Thymus (tissue), 11 donors: Measurements from ENCODE around the gene KRCC1. TPM values are rescaled to one million over a fixed set of nuclear protein-coding genes. Genes with fewer than 3 reads are reported as not detected.
A peak's percentile ranks its signal among the peaks of the same experiment; 100 is the strongest.

Experiments used
- DNase-seq, 9 donors: peaks; one replicate each; pipeline ENCODE4 v3.0.0-alpha.2; 2013; ENCODE audit warnings: low spot score in 9 of 9, low read depth in 6 of 9, missing footprints in 1 of 9
- H3K27ac ChIP-seq, 2 donors: one replicate each; pipeline ENCODE4 v1.5.1; 2013; ENCODE audit warnings: control low read depth in 1 of 2, low read depth in 1 of 2, low read length in 1 of 2, mild to moderate bottlenecking in 1 of 2, moderate library complexity in 1 of 2
- H3K27me3 ChIP-seq, 2 donors: one replicate each; pipeline ENCODE4 v1.5.1; 2013; ENCODE audit warnings: low read length in 1 of 2; ENCODE audit not compliant: control insufficient read depth in 2 of 2, insufficient read depth in 1 of 2
- H3K36me3 ChIP-seq, 2 donors: one replicate each; pipeline ENCODE4 v1.5.1; 2013; ENCODE audit warnings: low read length in 1 of 2, mild to moderate bottlenecking in 1 of 2, moderate library complexity in 1 of 2; ENCODE audit not compliant: control insufficient read depth in 2 of 2, insufficient read depth in 2 of 2
- H3K4me1 ChIP-seq, 2 donors: one replicate each; pipeline ENCODE4 v1.5.1; 2013; ENCODE audit warnings: low read length in 2 of 2; ENCODE audit not compliant: control insufficient read depth in 2 of 2, insufficient read depth in 2 of 2
- H3K4me3 ChIP-seq, 2 donors: one replicate each; pipeline ENCODE4 v1.5.1; 2013; ENCODE audit warnings: low read length in 2 of 2, control low read depth in 1 of 2, mild to moderate bottlenecking in 1 of 2
- H3K9me3 ChIP-seq, 2 donors: one replicate each; pipeline ENCODE4 v1.5.1; 2013; ENCODE audit warnings: low read length in 1 of 2, mild to moderate bottlenecking in 1 of 2; ENCODE audit not compliant: control insufficient read depth in 2 of 2, insufficient read depth in 1 of 2
- WGBS: extraction: QIAGEN DNeasy Blood & Tissue Kit; methylation state at CpG from one replicate; pipeline ENCODE4 v1.1.7; 2013; 5-methylcytosine and 5-hydroxymethylcytosine counted together
- polyA plus RNA-seq: library from polyadenylated mRNA; stranded (reverse); fragments of 200-250 nt; gene quantifications from one replicate; pipeline ENCODE4 v1.2.3, GENCODE V29; 2013
- total RNA-seq: library from RNA; stranded (reverse); fragments of 120-200 nt; gene quantifications from one replicate; pipeline ENCODE4 v1.2.4, GENCODE V29; 2013
- donor health status: healthy.

Gene KRCC1
- total and polyA plus RNA-seq, 2 donors: 42.3 to 57.2 TPM

DNA sequence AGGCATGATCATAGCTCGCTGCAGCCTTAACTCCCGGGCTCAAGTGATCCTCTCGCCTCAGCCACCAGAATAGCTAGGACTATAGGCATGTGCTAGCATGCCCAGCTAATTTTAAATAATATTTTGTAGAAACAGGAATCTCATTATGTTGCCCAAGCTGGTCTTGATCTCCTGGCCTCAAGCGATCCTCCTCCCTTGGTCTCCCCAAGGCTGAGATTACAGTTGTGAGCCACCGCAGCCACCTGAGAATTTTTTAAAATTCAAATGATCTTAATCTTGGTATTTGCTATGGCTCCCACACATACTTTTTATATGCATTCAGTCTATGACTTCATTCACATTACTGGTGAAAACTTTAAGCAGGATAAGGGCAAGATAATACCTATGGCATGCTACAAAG, 13.1 kb downstream of the KRCC1 start:
- 98% methylated on average over 5 of the region's 5 CpGs for whole genome bisulfite sequencing
- no peaks in the 10 kb centered on the region for H3K9me3 ChIP-seq
- H3K4me3 ChIP-seq: no peak overlapping the region
- H3K27ac ChIP-seq: no peak overlapping the region
- H3K36me3 ChIP-seq: no peaks in the 10 kb centered on the region
- H3K4me1 ChIP-seq: no peaks in the 10 kb centered on the region
- no peak for DNase-seq
- no peaks in the 10 kb centered on the region for H3K27me3 ChIP-seq

DNA sequence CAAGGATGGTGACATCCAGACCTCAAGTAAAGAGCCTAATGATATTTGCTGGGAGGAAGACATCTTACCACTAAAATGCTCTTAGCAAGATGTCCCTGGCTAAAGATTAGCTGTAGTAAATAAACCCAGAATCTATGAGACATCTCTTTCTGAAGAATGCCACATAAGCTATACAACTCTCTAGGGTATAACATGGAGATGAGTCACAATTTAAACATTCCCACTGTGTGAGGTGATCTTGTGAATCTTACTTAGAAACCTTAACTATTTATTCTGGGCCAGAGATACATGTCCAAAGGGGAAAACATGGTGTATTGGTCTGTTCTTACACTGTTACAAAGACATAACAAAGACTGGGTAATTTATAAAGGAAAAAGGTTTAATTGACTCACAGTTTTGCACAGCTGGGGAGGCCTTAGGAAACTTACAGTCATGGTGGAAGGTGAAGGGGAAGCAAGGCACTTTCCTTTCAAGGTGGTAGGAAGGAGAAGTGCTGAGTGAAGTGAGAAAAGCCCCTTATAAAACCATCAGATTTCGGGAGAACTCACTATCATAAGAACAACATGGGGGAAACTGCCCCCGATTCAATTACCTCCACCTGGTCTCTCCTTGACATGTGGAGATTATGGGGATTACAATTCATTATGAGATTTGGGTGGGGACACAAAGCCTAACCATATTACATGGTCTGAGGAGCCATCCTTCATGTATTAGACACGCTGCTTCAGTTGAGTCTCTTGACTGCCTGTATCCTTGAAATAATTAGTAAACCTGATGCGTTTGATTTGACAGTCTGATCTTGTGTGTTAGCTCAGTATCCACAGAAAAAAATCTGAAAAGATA, 17.1 kb downstream of the KRCC1 start:
- H3K36me3 ChIP-seq: peaks cover 0 to 11% of the 10 kb centered on the region in 2 donors
- 98% methylated on average over 4 of the region's 4 CpGs for WGBS
- no peaks in the 10 kb centered on the region for H3K4me1 ChIP-seq
- H3K4me3 ChIP-seq: no peak overlapping the region
- H3K9me3 ChIP-seq: no peaks in the 10 kb centered on the region
- DNase-seq: no peak
- H3K27ac ChIP-seq: no peak overlapping the region
- no peaks in the 10 kb centered on the region for H3K27me3 ChIP-seq

DNA sequence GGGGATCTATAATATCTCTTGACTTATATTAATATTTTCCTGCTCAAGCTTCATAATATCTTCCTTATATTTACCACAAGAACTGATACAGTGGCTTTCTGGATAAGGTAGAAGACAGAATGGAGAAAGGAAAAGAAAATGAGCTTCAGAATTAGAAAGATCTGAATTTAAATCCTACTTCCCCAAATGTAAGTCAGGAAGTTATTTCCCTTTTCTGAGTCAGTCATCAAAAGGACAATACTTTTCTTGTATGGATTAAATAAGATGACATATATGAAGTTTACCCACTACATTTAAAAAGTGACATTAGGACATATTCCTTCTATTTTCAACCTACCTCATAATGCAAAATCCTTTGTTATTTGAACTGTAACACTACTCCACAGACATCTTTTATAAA, 19.0 kb downstream of the KRCC1 start:
- no peaks in the 10 kb centered on the region for H3K9me3 ChIP-seq
- peaks cover 3 to 11% of the 10 kb centered on the region in 2 donors for H3K36me3 ChIP-seq
- H3K4me3 ChIP-seq: no peak overlapping the region
- no peaks in the 10 kb centered on the region for H3K27me3 ChIP-seq
- DNase-seq: no peak
- no peaks in the 10 kb centered on the region for H3K4me1 ChIP-seq
- H3K27ac ChIP-seq: no peak overlapping the region

DNA sequence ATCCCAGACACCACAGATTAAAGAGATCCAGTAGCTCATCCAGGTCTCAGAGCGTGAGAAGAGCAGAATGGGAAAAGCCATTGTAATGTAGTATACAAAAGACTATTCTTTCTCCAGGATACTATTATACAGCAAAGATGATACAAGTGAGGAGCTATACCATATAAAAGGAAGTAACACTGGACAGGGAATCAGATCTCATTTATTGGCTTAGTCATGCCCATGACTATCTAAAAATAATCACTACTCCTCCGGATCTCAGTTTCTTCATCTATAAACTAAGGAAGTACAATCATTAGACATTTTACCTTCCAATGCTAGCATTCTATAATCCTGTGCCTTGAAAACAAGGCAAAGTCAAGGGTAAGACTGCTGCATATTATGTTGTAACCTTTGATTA, 19.4 kb downstream of the KRCC1 start:
- H3K36me3 ChIP-seq: peaks cover 3 to 11% of the 10 kb centered on the region in 2 donors
- no peak overlapping the region for H3K27ac ChIP-seq
- 97% methylated on average over 2 of the region's 2 CpGs for WGBS
- DNase-seq: no peak
- H3K4me3 ChIP-seq: no peak overlapping the region
- no peaks in the 10 kb centered on the region for H3K4me1 ChIP-seq
- no peaks in the 10 kb centered on the region for H3K9me3 ChIP-seq
- no peaks in the 10 kb centered on the region for H3K27me3 ChIP-seq

DNA sequence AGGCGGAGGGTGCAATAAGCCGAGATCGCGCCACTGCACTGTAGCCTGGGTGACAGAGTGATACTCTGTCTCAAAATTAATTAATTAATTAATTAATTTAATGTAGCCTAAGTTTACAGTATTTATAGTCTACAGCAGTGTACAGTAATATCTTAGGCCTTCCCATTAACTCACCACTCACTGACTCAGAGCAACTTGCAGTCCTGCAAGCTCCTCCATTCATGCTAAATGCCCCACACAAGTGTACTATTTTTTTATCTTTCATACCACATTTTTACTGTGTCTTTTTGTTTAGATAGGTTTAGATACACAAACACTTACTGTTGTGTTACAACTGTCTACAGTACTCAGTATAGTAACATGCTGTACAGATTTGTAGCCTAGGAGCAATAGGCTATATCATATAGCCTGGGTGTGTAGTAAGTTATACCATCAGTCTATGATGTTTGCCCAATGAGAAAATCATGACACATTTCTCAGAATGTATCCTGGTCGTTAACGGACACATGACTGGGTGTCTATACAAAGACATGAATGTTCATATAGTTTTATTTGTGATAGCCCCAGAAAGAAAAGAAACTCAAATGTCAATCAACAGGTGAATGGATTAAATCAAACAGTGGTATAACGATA, 23.4 kb downstream of the KRCC1 start:
- H3K4me3 ChIP-seq: no peak overlapping the region
- no peak for DNase-seq
- H3K27me3 ChIP-seq: no peaks in the 10 kb centered on the region
- peaks cover 8 to 24% of the 10 kb centered on the region in 2 donors for H3K36me3 ChIP-seq
- 99% methylated on average over 7 of the region's 7 CpGs for WGBS
- no peaks in the 10 kb centered on the region for H3K9me3 ChIP-seq
- no peak overlapping the region for H3K27ac ChIP-seq
- H3K4me1 ChIP-seq: no peaks in the 10 kb centered on the region

DNA sequence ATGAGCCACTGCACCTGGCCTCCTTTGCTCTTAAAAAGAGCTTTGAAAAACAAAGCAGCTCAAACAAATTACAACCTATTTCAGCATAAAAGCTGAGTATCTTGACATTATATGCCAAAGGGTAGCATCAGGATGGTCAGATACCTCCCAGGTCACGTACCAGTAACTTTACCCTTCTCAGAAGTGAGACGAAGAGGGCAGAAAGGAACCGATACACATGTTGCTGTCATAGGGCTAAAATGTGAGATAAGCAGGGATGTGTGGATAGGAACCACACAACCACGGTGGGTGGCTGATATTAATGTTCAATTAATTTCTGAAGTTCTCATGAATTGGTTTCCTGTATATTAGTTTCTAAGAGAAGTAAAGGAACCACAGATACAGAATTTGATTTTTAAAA, 26.7 kb downstream of the KRCC1 start:
- DNase-seq: no peak
- Histone ChIP-seq H3K36me3 (peaks cover 8 to 21% of the 10 kb centered on the region in 2 donors), H3K27me3 (no peaks in the 10 kb centered on the region), H3K4me1 (no peaks in the 10 kb centered on the region), H3K4me3 (no peak overlapping the region), H3K27ac (no peak overlapping the region), H3K9me3 (no peaks in the 10 kb centered on the region)
- 97% methylated on average over 4 of the region's 4 CpGs for WGBS

DNA sequence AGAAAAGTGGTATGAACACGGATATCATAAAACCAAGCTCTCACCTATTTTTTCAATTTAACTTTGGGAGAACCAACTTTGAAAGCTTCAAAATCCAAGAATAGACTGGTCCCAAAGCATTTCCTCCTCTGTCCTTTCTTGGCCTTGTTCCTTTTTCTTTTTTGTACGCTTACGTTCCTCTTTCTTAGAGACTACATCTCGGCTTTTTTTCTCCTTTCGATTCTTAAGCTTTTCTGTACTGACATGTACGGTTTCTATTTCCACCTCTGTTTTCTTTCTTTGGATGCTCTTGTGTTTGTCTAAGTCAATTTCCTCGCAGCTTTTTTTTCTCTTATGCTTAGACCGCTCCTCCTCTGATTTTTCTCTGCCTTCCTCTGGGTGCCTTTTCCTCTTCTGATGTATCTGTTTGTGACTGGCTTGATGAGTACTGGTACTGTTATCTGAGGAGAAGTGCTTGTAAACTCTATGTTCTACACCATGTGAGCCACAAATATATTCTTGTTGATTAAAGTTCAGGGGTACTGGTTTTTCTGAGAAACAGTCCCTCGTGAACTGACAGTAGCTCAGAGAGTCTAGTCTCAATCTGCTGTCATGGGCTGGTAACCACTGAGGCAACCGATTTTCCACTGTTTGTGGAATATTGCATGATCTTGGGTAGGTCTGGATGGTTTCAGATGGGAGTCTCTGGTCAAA, 27.7 kb downstream of the KRCC1 start:
- H3K27ac ChIP-seq: no peak overlapping the region
- no peaks in the 10 kb centered on the region for H3K9me3 ChIP-seq
- no peaks in the 10 kb centered on the region for H3K27me3 ChIP-seq
- H3K4me1 ChIP-seq: no peaks in the 10 kb centered on the region
- peaks cover 8 to 16% of the 10 kb centered on the region in 2 donors for H3K36me3 ChIP-seq
- WGBS: 56% methylated on average over 10 of the region's 10 CpGs
- peak in 1 of 9 donors; percentile 13 for DNase-seq
- H3K4me3 ChIP-seq: no peak overlapping the region

DNA sequence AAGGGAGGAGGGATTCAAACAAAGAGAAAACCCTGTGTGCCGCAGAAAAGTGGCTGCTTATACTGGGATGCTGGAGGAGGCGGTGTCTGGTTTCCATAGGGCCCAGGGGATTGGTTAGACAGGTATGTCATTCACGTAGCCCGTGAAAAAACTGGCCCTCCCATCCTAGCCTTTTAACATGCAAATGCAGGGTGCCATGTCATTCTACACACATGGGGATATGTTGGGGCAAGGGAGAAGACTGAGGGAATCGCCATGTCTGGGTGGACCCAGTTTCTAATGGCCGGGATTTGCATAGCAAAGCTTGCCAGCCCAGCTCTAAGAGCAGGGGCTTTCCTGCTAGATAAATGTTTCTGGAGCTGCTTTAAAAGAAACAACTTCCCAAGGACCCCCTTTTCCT, 31.1 kb downstream of the KRCC1 start:
- Histone ChIP-seq H3K4me3 (no peak overlapping the region), H3K27me3 (no peaks in the 10 kb centered on the region), H3K9me3 (no peaks in the 10 kb centered on the region), H3K36me3 (peaks cover 5 to 7% of the 10 kb centered on the region in 2 donors), H3K27ac (no peak overlapping the region), H3K4me1 (no peaks in the 10 kb centered on the region)
- no peak for DNase-seq
- 96% methylated on average over 6 of the region's 6 CpGs for WGBS

DNA sequence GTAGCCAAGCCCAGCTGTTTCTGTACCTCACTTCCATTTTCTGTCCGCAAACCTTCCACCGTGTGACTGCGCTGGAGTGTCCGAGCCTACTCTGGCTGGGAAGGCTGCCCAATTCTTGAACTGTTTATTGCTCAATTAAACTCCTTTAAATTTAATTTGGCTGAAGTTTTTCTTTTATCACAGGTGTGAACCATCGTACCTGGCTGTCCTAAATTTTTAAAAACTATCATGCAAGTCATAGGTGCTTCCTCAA, 33.0 kb downstream of the KRCC1 start:
- 97% methylated on average over 5 of the region's 5 CpGs for WGBS
- H3K36me3 ChIP-seq: peaks cover 0 to 4% of the 10 kb centered on the region in 2 donors
- H3K27ac ChIP-seq: no peak overlapping the region
- H3K4me1 ChIP-seq: no peaks in the 10 kb centered on the region
- DNase-seq: no peak
- H3K9me3 ChIP-seq: peaks cover 3 to 7% of the 10 kb centered on the region in 2 donors
- H3K27me3 ChIP-seq: no peaks in the 10 kb centered on the region
- no peak overlapping the region for H3K4me3 ChIP-seq
